Esophagus muscularis mucosa (tissue), 4 donors: ENCODE results near the gene NRROS. TPM values are rescaled to one million over a fixed set of nuclear protein-coding genes. Genes with fewer than 3 reads are reported as not detected.

Experiments used
- DNase-seq: peaks from one replicate; pipeline ENCODE4 v3.0.0-alpha.2; 2017; ENCODE audit errors: extremely low spot score
- H3K27ac ChIP-seq, 4 donors: fragments of 200-600 bp; sonication (generic); replicated peaks in 1 of 4; 1 replicate in 3 of 4; 2 replicates in 1 of 4; pipeline ENCODE4 v1.5.1; 2016 to 2019; ENCODE audit warnings: mild to moderate bottlenecking in 1 of 4
- H3K27me3 ChIP-seq, 4 donors: fragments of 200-600 bp; sonication (generic); one replicate each; pipeline versions ENCODE4 v1.5.1 to v1.6.0; 2016 to 2019
- H3K36me3 ChIP-seq, 4 donors: fragments of 200-600 bp; sonication (generic); one replicate each; pipeline ENCODE4 v1.5.1; 2016 to 2019
- H3K4me1 ChIP-seq, 4 donors: fragments of 200-600 bp; sonication (generic); one replicate each; pipeline ENCODE4 v1.5.1; 2016 to 2019
- H3K4me3 ChIP-seq, 4 donors: fragments of 200-600 bp; sonication (generic); 1 replicate in 2 of 4; 2 replicates in 2 of 4; pipeline ENCODE4 v1.5.1; 2016 to 2019; ENCODE audit warnings: mild to moderate bottlenecking in 4 of 4, moderate library complexity in 1 of 4
- H3K9me3 ChIP-seq, 4 donors: fragments of 200-600 bp; sonication (generic); 1 replicate in 3 of 4; 2 replicates in 1 of 4; pipeline ENCODE4 v1.5.1; 2016 to 2019
- EP300 ChIP-seq: sonication (generic); formaldehyde crosslinking; IDR thresholded peaks from one replicate; pipeline ENCODE4 v1.6.1; 2017; ENCODE audit warnings: antibody characterized with exemption
- POLR2A ChIP-seq: fragments of 450-650 bp; IDR thresholded peaks from one replicate; pipeline ENCODE4 v1.6.1; 2017; ENCODE audit warnings: antibody characterized with exemption, moderate library complexity, mild to moderate bottlenecking, low read depth
- POLR2AphosphoS5 ChIP-seq, 2 donors: sonication (generic); formaldehyde crosslinking; IDR thresholded peaks; one replicate each; pipeline ENCODE4 v1.6.1; 2017; ENCODE audit warnings: antibody characterized with exemption in 2 of 2
- WGBS: methylation state at CpG from one replicate; pipeline ENCODE4 v1.1.5; 2018; 5-methylcytosine and 5-hydroxymethylcytosine counted together
- intact Hi-C: fragments of 100-400 bp; cut with DNase I; formaldehyde crosslinking; loops from one replicate; pipeline ENCODE4 v1.15.1; 2023
- total RNA-seq, 4 donors: library from RNA; depleted of rRNA; stranded (reverse); fragments of >200 nt; gene quantifications; one replicate each; pipeline versions ENCODE4 v1.1.0 to v1.2.1, GENCODE V29; 2016
- TF ChIP-seq, protein P1 (sequence below), 3 experiments: fragments of 200-600 bp in 2 of 3; fragments of 450-650 bp in 1 of 3; sonication (generic) in 2 of 3; IDR thresholded peaks; one replicate each; pipeline ENCODE4 v1.5.1; 2017 to 2019; ENCODE audit warnings: antibody characterized with exemption in 3 of 3, mild to moderate bottlenecking in 2 of 3, moderate library complexity in 1 of 3

The NRROS gene
- total RNA-seq, 4 donors from 2014 or later: 6.2 to 8.5 (median 7.3) TPM

DNA sequence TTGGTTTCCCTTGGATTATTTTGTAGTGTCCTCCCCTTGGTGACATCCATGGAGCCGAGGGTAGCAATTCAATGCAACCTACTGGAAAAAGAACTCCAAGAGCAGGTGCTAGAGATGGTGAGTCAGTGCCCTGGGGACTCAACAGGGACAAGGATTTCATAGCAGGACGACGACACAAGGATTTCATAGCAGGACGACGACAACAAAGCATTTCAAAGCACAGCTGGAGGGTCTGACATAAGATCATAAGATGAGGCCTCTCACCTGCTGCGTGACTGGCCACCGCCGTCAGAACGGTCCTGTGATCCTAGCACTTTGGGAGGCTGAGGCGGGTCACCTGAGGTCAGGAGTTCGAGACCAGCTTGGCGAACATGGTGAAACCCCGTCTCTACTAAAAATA lies 22.5 kb downstream of the NRROS start:
- Histone ChIP-seq H3K9me3 (no peaks in the 10 kb centered on the region), H3K27ac (no peak overlapping the region), H3K27me3 (no peaks in the 10 kb centered on the region), H3K4me3 (no peak overlapping the region), H3K36me3 (peaks cover 2 to 14% (median 6%) of the 10 kb centered on the region in 4 donors), H3K4me1 (no peaks in the 10 kb centered on the region)
- 87% methylated on average over 12 of the region's 13 CpGs for WGBS
- no peak for DNase-seq
- intact Hi-C loops: no loop called here
- TF ChIP-seq EP300: no peak
- no peak for TF ChIP-seq POLR2AphosphoS5 (IDR thresholded peaks at IDR 0.05)
- TF ChIP-seq, protein P1, sequence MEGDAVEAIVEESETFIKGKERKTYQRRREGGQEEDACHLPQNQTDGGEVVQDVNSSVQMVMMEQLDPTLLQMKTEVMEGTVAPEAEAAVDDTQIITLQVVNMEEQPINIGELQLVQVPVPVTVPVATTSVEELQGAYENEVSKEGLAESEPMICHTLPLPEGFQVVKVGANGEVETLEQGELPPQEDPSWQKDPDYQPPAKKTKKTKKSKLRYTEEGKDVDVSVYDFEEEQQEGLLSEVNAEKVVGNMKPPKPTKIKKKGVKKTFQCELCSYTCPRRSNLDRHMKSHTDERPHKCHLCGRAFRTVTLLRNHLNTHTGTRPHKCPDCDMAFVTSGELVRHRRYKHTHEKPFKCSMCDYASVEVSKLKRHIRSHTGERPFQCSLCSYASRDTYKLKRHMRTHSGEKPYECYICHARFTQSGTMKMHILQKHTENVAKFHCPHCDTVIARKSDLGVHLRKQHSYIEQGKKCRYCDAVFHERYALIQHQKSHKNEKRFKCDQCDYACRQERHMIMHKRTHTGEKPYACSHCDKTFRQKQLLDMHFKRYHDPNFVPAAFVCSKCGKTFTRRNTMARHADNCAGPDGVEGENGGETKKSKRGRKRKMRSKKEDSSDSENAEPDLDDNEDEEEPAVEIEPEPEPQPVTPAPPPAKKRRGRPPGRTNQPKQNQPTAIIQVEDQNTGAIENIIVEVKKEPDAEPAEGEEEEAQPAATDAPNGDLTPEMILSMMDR (IDR thresholded peaks at IDR 0.05): no peak
- no peak for TF ChIP-seq POLR2A

DNA sequence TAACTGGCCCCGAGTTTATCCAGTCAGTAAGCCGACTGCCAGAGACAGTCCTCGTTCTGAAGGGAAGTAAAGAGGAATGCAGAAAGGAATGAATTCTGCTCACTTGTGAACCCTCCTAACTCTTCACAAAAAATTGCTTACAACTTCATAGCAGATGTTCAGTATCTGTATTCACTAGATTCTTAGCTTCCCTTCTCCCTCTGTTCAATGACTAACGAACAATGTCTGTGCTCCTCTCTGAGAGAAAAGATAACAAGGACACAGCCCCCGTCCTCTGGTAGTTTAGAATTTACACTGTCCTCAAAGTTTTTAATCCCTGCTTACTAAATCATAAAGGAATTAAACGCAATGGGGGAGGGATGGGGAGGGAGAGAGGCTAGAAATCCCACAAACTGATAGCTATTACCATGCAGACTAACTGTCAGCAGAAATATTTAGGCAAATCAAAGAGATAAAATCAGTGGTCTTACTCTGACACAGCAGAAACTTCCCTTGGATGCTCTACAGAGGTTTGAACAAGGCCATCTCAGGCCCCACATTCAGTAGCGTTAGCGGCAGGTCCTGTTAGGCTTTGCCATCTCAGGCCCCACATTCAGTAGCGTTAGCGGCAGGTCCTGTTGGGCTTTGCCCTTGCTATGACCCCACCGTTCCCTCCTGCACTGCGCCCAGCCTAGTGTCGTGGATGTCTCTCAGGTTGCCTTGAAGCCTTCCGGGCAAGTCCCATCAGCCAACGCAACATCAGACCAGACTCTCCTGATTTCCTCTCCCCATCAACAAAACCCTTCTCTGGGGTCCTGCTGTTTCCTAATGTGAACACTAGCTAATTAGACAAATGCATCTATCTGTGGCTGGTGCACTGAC lies 23.4 kb downstream of the NRROS start:
- Histone ChIP-seq H3K36me3 (peaks cover 0 to 10% (median 5%) of the 10 kb centered on the region in 4 donors), H3K27ac (peak overlapping the region in 1 of 4 donors; percentile 27), H3K4me1 (no peaks in the 10 kb centered on the region), H3K27me3 (no peaks in the 10 kb centered on the region), H3K4me3 (no peak overlapping the region), H3K9me3 (no peaks in the 10 kb centered on the region)
- WGBS: 75% methylated on average over 15 of the region's 15 CpGs
- TF ChIP-seq POLR2A (no peak), POLR2AphosphoS5 (IDR thresholded peaks at IDR 0.05) (no peak), EP300 (no peak)
- TF ChIP-seq, protein P1 (IDR thresholded peaks at IDR 0.05): no peak
- no peak for DNase-seq
- intact Hi-C loops: no loop called here

DNA sequence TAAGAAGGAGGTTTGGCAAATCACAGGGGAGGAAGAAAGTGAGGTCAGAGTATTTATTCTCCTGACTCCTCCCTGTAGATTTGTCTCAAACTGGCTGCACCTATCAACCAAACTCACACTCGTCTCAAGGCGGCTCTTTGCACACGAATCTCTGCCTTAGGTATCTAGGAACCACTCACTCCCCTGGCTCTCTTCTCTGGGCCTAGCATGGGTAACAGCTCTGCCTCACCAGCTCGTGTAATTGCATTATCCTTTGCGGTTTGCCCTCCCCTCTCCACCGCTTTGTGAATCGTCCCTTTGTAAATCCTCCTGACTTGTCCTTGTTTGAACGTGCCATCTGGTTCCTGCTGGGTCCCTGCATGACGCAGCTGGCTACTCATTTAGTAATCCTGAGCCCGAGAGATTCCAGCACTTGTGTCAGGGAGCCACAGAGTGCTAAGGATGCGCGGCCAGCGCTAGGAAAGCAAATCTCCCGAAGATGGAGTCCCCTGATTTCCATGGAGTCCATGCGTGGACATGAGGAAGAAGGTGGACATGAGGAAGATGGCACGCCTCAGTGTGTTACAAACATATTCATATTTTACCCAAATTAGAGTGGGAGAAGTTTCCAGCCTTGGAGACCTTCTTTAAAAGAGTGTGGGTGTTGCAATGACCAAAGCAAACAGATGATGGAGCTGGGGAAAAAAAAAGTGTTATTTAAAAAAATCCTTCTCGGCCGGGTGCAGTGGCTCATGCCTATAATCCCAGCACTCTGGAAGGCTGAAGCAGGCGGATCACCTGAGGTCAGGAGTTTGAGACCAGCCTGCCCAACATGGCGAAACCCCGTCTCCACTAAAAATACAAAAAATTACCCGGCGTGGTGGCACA lies 26.7 kb downstream of the NRROS start:
- Histone ChIP-seq H3K27ac (no peak overlapping the region), H3K4me3 (no peak overlapping the region), H3K36me3 (peaks cover 0 to 5% (median 0%) of the 10 kb centered on the region in 4 donors), H3K27me3 (no peaks in the 10 kb centered on the region), H3K9me3 (no peaks in the 10 kb centered on the region), H3K4me1 (peaks cover 0 to 1% (median 0%) of the 10 kb centered on the region in 4 donors)
- intact Hi-C loops: no loop called here
- TF ChIP-seq, protein P1 (IDR thresholded peaks at IDR 0.05): no peak
- no peak for TF ChIP-seq EP300
- TF ChIP-seq POLR2A: no peak
- TF ChIP-seq POLR2AphosphoS5 (IDR thresholded peaks at IDR 0.05): no peak
- DNase-seq: no peak
- WGBS: 54% methylated on average over 23 of the region's 23 CpGs

DNA sequence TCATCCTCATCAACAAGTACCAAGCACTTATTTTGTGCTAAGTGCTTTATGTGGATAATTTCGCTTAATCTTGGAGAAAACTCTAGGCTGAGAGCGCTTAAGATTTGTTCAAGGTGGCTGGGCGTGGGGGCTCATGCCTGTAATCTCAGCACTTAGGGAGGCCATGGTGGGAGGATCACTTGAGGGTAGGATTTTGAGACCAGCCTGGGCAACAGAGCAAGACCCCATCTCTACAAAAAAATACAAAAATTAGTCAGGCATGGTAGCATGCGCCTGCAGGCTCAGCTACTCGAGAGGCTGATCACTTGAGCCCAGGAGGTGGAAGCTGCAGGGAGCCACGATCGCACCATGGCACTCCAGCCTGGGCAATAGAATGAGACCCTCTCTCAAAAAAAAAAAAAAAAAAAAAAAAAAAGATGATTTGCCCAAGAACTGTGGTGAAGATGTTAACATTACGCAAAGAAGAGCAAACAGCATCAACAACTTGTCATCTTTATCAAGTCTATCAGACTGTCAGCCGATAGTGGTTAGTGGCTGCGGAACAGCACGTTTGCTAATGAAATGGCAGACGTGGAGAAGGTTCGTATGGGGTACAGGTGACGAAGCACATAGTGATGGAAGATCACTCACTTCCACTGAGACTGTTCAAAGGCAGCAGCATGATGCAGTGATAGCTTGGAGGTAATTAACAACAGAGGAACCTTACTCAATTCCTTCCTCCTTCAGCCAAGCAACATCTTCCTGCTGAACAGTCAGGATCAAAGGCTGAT lies 27.7 kb downstream of the NRROS start:
- DNase-seq: no peak
- 92% methylated on average over 14 of the region's 14 CpGs for WGBS
- H3K27ac ChIP-seq: no peak overlapping the region
- peaks cover 0 to 4% (median 0%) of the 10 kb centered on the region in 4 donors for H3K4me1 ChIP-seq
- H3K27me3 ChIP-seq: no peaks in the 10 kb centered on the region
- no peaks in the 10 kb centered on the region for H3K9me3 ChIP-seq
- no peaks in the 10 kb centered on the region for H3K36me3 ChIP-seq
- no peak for TF ChIP-seq POLR2A
- TF ChIP-seq, protein P1 (IDR thresholded peaks at IDR 0.05): no peak
- TF ChIP-seq POLR2AphosphoS5 (IDR thresholded peaks at IDR 0.05): no peak
- TF ChIP-seq EP300: no peak
- no peak overlapping the region for H3K4me3 ChIP-seq
- intact Hi-C loops: no loop called here
